ENCODE data around the gene RFC4. TPM values are rescaled to one million over a fixed set of nuclear protein-coding genes. Genes with fewer than 3 reads are reported as not detected.
A peak's percentile ranks its signal among the peaks of the same experiment; 100 is the strongest.

The RFC4 gene
- total and polyA plus RNA-seq, 2 of the 4 experiments (the other 2 are of a cell fraction): 19.5 to 27.9 TPM

- 0 out of 2 replicates have a peak overlapping the region, but pooled peaks have one; percentile 25 for H3K14ac ChIP-seq (replicated peaks; ENCODE audit: low read depth, low read length)
- intact Hi-C loops (cut with micrococcal nuclease) (loop anchor here (10.0 kb wide), 1 partner anchor 531 kb away; no protein-coding TSS in a partner anchor), dilution Hi-C loops (cut with HindIII; ENCODE audit: low sequenced_read_pairs, unreplicated experiment) (no loop called here), in situ Hi-C loops (cut with MboI; ENCODE audit: low sequenced_read_pairs) (loop anchor here (25.0 kb wide), 1 partner anchor 828 kb away; no protein-coding TSS in a partner anchor)
- no peaks in the 10 kb centered on the region for H4K20me1 ChIP-seq (ENCODE audit: insufficient read depth, low read length)
- no peaks in the 10 kb centered on the region for H3K27me3 ChIP-seq (ENCODE audit: control insufficient read depth, insufficient read depth, low read length)
- no peak overlapping the region for H2BK15ac ChIP-seq (ENCODE audit: low read depth, low read length)
- H3K18ac ChIP-seq (ENCODE audit: low read depth, low read length): no peak overlapping the region
- ATAC-seq (ENCODE audit: low read depth) (peak; percentile 90), DNase-seq (peak; percentile 68)
- ChIA-PET POLR2A (ENCODE audit: unreplicated experiment) (no interaction called here), CTCF (no interaction called here)
- H2BK120ac ChIP-seq (ENCODE audit: low read depth, low read length): peak overlapping the region; percentile 35; the same call in 1 of the 2 replicates
- H3K4me1 ChIP-seq (ENCODE audit: control insufficient read depth, insufficient read depth, low read length): peaks cover 3% of the 10 kb centered on the region; the same call in 1 of the 2 replicates
- no peak overlapping the region for H4K91ac ChIP-seq (ENCODE audit: insufficient read depth, low read depth, low read length)
- H4K5ac ChIP-seq (ENCODE audit: low read depth, low read length): no peak overlapping the region
- TF ChIP-seq CHD1 (IDR thresholded peaks at IDR 0.05; ENCODE audit: low read depth, low read length) (no peak), RFX5 (IDR thresholded peaks at IDR 0.05; ENCODE audit: low read depth, low read length) (no peak), SMC3 (IDR thresholded peaks at IDR 0.05; ENCODE audit: low read depth, low read length) (no peak), CEBPB (IDR thresholded peaks at IDR 0.05; ENCODE audit: low read depth, low read length) (peak; percentile 37; the same call in 1 of the 2 replicates)
- H3K4me3 ChIP-seq (ENCODE audit: insufficient read depth, low read depth, low read length): no peak overlapping the region
- H2BK20ac ChIP-seq (ENCODE audit: low read depth, low read length): no peak overlapping the region
- WGBS, 2 experiments (ENCODE audit: extremely low coverage in 2 of 2, insufficient read length in 1 of 2): 100% methylated on average over 1 of the region's 1 CpG; no CpG with 5 or more reads in 1 of the 2 experiments
- H2BK5ac ChIP-seq (ENCODE audit: low read depth, low read length, poor library complexity, severe bottlenecking): no peak overlapping the region
- H2AK5ac ChIP-seq (ENCODE audit: low read depth, low read length): no peak overlapping the region
- H4K8ac ChIP-seq (ENCODE audit: low read depth in 2 of 2, low read length in 2 of 2): peak overlapping the region in 1 of 2 experiments; percentile 43; a peak in 2 of 4 replicates
- H2AK9ac ChIP-seq (replicated peaks; ENCODE audit: low read depth, low read length, poor library complexity): no peak overlapping the region
- no peak overlapping the region for H3K4ac ChIP-seq (ENCODE audit: low read depth, low read length)
- H3K56ac ChIP-seq (ENCODE audit: extremely low read depth, insufficient read depth, low read length): no peak overlapping the region
- no peak overlapping the region for H3K9ac ChIP-seq (ENCODE audit: low read depth, low read length)
- no peaks in the 10 kb centered on the region for H3K9me1 ChIP-seq (ENCODE audit: insufficient read depth, low read length)
- no peak overlapping the region for H3K27ac ChIP-seq (ENCODE audit: insufficient read depth, low read length)
- H2AFZ ChIP-seq (replicated peaks; ENCODE audit: low read length, poor library complexity): peak overlapping the region; percentile 1
- no TSS peak for BruUV-seq (replicated peaks)
- no peak overlapping the region for H3K23ac ChIP-seq (ENCODE audit: low read depth, low read length)
- H3K36me3 ChIP-seq (ENCODE audit: control insufficient read depth, insufficient read depth, low read length): no peaks in the 10 kb centered on the region
- H3K4me2 ChIP-seq (ENCODE audit: low read depth, low read length): no peak overlapping the region
- no peaks in the 10 kb centered on the region for H3K9me3 ChIP-seq (ENCODE audit: control insufficient read depth, insufficient read depth, low read length)
- no peaks in the 10 kb centered on the region for H3K79me1 ChIP-seq (ENCODE audit: low read depth in 1 of 2, low read length in 2 of 2)
Measured at GRCh38 chr3:186815435-186815834, 9.2 kb upstream of the RFC4 start.
